Measurements from ENCODE around the gene CPXM2. TPM values are rescaled to one million over a fixed set of nuclear protein-coding genes. Genes with fewer than 3 reads are reported as not detected.

CPXM2 gene
- total RNA-seq, 1 experiment from 2014 or later = not detected

GRCh38 chr10:123854498-123854897, 37.1 kb downstream of the CPXM2 start:
- Histone ChIP-seq H3K9me3 (ENCODE audit: control insufficient read depth, insufficient read depth, low read depth, low read length) (no peaks in the 10 kb centered on the region), H3K27ac (ENCODE audit: low read length) (no peak overlapping the region), H3K36me3 (ENCODE audit: control insufficient read depth, insufficient read depth, low read length) (no peaks in the 10 kb centered on the region), H3K4me1 (ENCODE audit: control insufficient read depth, insufficient read depth, low read length) (no peaks in the 10 kb centered on the region), H3K27me3 (ENCODE audit: control insufficient read depth, insufficient read depth, low read length) (peaks cover 17% of the 10 kb centered on the region), H3K4me3 (ENCODE audit: low read depth in 2 of 2, low read length in 2 of 2) (no peak overlapping the region)
- intact Hi-C loops (cut with micrococcal nuclease; ENCODE audit: unreplicated experiment) (no loop called here), in situ Hi-C loops (cut with HindIII; ENCODE audit: low pct_unique_long_range_greater_than_20kb, low sequenced_read_pairs) (no loop called here)
- TF ChIP-seq, protein P1, sequence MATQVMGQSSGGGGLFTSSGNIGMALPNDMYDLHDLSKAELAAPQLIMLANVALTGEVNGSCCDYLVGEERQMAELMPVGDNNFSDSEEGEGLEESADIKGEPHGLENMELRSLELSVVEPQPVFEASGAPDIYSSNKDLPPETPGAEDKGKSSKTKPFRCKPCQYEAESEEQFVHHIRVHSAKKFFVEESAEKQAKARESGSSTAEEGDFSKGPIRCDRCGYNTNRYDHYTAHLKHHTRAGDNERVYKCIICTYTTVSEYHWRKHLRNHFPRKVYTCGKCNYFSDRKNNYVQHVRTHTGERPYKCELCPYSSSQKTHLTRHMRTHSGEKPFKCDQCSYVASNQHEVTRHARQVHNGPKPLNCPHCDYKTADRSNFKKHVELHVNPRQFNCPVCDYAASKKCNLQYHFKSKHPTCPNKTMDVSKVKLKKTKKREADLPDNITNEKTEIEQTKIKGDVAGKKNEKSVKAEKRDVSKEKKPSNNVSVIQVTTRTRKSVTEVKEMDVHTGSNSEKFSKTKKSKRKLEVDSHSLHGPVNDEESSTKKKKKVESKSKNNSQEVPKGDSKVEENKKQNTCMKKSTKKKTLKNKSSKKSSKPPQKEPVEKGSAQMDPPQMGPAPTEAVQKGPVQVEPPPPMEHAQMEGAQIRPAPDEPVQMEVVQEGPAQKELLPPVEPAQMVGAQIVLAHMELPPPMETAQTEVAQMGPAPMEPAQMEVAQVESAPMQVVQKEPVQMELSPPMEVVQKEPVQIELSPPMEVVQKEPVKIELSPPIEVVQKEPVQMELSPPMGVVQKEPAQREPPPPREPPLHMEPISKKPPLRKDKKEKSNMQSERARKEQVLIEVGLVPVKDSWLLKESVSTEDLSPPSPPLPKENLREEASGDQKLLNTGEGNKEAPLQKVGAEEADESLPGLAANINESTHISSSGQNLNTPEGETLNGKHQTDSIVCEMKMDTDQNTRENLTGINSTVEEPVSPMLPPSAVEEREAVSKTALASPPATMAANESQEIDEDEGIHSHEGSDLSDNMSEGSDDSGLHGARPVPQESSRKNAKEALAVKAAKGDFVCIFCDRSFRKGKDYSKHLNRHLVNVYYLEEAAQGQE (IDR thresholded peaks at IDR 0.05; ENCODE audit: insufficient read depth in 1 of 2, low read depth in 2 of 2, low read length in 1 of 2) = no peak
- TF ChIP-seq SIN3A (IDR thresholded peaks at IDR 0.05; ENCODE audit: borderline replicate concordance, insufficient read depth, low read depth, low read length) (no peak), POLR2AphosphoS5 (IDR thresholded peaks at IDR 0.05; ENCODE audit: low read depth, low read length) (no peak), CTCF (IDR thresholded peaks at IDR 0.05) (no peak), TCF7L2 (IDR thresholded peaks at IDR 0.05; ENCODE audit: low read depth, low read length) (no peak)
- DNase-seq (ENCODE audit: low read depth, low spot score) (no peak), ATAC-seq (no peak)
- no TSS peak for BruUV-seq (replicated peaks)
- ChIA-PET CTCF (no interaction called here), POLR2A (no interaction called here)

GRCh38 chr10:123854003-123854402, 37.6 kb downstream of the CPXM2 start:
- no peaks in the 10 kb centered on the region for H3K36me3 ChIP-seq (ENCODE audit: control insufficient read depth, insufficient read depth, low read length)
- CTCF ChIA-PET = no interaction called here
- intact Hi-C loops (cut with micrococcal nuclease; ENCODE audit: unreplicated experiment) (no loop called here), in situ Hi-C loops (cut with HindIII; ENCODE audit: low pct_unique_long_range_greater_than_20kb, low sequenced_read_pairs) (no loop called here)
- no peaks in the 10 kb centered on the region for H3K9me3 ChIP-seq (ENCODE audit: control insufficient read depth, insufficient read depth, low read depth, low read length)
- TF ChIP-seq POLR2AphosphoS5 (IDR thresholded peaks at IDR 0.05; ENCODE audit: low read depth, low read length) (no peak), TCF7L2 (IDR thresholded peaks at IDR 0.05; ENCODE audit: low read depth, low read length) (no peak), CTCF (IDR thresholded peaks at IDR 0.05) (no peak), SIN3A (IDR thresholded peaks at IDR 0.05; ENCODE audit: borderline replicate concordance, insufficient read depth, low read depth, low read length) (no peak)
- TF ChIP-seq, protein P1 (IDR thresholded peaks at IDR 0.05; ENCODE audit: insufficient read depth in 1 of 2, low read depth in 2 of 2, low read length in 1 of 2) = no peak
- ATAC-seq = no peak
- no TSS peak for BruUV-seq (replicated peaks)
- H3K4me3 ChIP-seq (ENCODE audit: low read depth in 2 of 2, low read length in 2 of 2) = no peak overlapping the region
- no peak overlapping the region for H3K27ac ChIP-seq (ENCODE audit: low read length)
- POLR2A ChIA-PET = no interaction called here
- no peak for DNase-seq (ENCODE audit: low read depth, low spot score)
- no peaks in the 10 kb centered on the region for H3K4me1 ChIP-seq (ENCODE audit: control insufficient read depth, insufficient read depth, low read length)
- peaks cover 18% of the 10 kb centered on the region for H3K27me3 ChIP-seq (ENCODE audit: control insufficient read depth, insufficient read depth, low read length)

Measured in Panc1 (cell line).